ENCODE data around the gene ALG2.

ALG2 gene

GRCh38 chr9:99171225-99172123 is 50.3 kb downstream of the ALG2 start:
- DNase-seq: no peak

GRCh38 chr9:99169982-99170761 is 51.6 kb downstream of the ALG2 start:
- no peak for DNase-seq

- DNase-seq: no peak
Measured at GRCh38 chr9:99169086-99169485, 52.7 kb downstream of the ALG2 start.

GRCh38 chr9:99167694-99168093 is 54.0 kb downstream of the ALG2 start:
- no peak for DNase-seq

GRCh38 chr9:99167119-99167518 is 54.6 kb downstream of the ALG2 start:
- no peak for DNase-seq
